ENCODE data around the gene TNS4. TPM values are rescaled to one million over a fixed set of nuclear protein-coding genes. Genes with fewer than 3 reads are reported as not detected.

TNS4 gene
- total and polyA plus RNA-seq, 8 donors = 0.03 to 1.6 (median 0.18) TPM; not detected in 2

DNA sequence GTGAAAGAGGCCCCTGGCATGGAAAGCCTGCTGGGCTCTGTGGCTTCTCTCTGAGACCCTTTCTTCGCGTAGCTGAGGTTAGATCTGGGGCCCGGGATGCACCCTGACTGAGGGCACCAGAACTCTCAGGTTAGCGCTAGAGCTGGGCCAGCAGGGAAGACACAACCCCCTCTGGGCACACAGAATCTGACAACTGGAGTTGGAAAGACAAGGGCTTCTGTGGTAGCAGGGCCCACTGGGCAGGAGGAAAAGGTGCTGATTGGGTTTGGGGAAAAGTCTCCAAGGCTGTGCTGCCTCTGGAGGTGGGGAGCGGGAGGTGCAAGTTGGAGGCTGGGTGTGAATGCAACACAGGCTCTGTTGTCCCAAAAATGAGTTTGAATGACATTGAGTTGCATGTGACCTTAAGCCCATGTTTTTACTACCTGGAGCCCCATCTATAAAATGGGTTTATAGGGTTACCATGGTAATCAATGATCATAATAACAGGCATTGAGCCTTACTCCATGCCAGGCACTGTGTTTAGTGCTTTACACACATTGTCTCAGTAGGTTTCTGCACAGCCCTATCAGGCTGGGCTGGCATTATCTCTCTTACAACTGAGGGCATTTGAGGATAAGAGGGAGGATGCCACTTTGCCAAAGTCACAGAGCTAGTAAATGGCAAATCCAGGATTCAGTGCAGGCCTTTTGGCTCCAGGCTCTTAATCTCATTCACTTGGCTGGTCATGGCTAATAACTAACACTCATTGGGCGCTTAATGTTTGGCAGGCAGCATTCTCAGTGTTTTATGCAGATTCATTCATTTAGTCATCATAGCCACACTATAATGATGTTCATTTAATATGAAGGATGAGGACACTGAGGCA is 67.6 kb downstream of the TNS4 start:
- Histone ChIP-seq H3K27me3 (no peaks in the 10 kb centered on the region), H3K4me3 (no peak overlapping the region), H3K36me3 (no peaks in the 10 kb centered on the region), H3K4me1 (peaks cover 0 to 10% of the 10 kb centered on the region in 2 donors), H3K9me3 (no peaks in the 10 kb centered on the region), H3K27ac (peak overlapping the region in 1 of 2 donors; percentile 70)
- DNase-seq = peak in 1 of 4 donors; percentile 23
- peak; percentile 54 for ATAC-seq
- intact Hi-C loops (cut with DNase I) = no loop called here
- TF ChIP-seq, protein P1, sequence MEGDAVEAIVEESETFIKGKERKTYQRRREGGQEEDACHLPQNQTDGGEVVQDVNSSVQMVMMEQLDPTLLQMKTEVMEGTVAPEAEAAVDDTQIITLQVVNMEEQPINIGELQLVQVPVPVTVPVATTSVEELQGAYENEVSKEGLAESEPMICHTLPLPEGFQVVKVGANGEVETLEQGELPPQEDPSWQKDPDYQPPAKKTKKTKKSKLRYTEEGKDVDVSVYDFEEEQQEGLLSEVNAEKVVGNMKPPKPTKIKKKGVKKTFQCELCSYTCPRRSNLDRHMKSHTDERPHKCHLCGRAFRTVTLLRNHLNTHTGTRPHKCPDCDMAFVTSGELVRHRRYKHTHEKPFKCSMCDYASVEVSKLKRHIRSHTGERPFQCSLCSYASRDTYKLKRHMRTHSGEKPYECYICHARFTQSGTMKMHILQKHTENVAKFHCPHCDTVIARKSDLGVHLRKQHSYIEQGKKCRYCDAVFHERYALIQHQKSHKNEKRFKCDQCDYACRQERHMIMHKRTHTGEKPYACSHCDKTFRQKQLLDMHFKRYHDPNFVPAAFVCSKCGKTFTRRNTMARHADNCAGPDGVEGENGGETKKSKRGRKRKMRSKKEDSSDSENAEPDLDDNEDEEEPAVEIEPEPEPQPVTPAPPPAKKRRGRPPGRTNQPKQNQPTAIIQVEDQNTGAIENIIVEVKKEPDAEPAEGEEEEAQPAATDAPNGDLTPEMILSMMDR (IDR thresholded peaks at IDR 0.05) = peak; percentile 29 to 41

DNA sequence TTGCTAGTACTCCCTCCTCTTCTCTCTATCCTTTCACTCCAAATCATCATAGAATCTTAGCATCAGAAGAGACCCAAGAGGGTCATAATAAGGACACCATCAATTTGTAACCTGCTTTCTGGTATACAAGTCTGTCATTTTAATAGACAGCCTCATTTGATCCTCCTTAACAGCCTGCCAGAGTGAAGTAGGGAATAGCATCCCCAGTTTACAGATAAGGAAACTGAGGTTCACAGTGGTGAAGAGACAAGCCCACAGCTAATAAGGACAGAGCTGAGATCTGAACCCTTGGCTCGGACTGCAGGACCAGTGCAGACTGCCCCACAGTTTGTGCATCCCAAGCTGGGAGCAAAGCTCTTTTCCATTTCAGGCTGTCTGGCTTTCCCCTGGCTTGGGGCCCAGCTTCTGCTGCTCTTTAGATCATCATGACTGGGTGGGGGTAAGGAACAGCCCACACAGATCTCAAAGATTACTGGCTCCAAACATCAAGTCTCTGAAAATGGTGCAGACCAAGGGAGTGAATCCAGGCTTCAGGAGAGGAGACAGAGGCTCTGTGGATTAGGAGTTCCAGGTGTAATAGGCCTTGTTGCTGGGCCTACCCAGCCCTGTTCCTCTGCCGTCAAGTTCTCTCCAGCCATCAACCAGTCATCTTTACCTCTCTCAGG is 68.4 kb downstream of the TNS4 start:
- intact Hi-C loops (cut with DNase I) = no loop called here
- Histone ChIP-seq H3K27me3 (no peaks in the 10 kb centered on the region), H3K36me3 (no peaks in the 10 kb centered on the region), H3K4me1 (peaks cover 0 to 10% of the 10 kb centered on the region in 2 donors), H3K27ac (peak overlapping the region in 1 of 2 donors; percentile 70), H3K4me3 (no peak overlapping the region), H3K9me3 (no peaks in the 10 kb centered on the region)
- TF ChIP-seq, protein P1 (IDR thresholded peaks at IDR 0.05) = no peak
- peak; percentile 64 for ATAC-seq
- DNase-seq = peak in 2 of 4 donors; percentile 58 to 61

DNA sequence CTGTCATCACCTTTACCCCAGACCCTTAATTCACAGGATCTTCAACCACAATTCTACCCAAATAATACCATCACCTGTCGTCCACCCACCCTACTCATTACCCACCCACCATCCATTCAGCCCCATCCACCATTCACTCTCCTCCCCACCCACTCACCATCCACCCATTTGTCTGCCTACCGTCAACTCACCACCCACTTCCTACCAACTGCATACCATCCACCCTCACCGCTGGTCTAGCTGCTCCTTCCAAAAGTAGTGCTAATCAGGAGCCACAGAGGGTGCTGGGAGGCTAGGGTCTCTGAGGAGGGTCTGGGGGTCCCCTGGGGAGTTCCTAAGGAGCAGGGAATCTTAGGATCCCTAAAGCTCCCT is 70.2 kb downstream of the TNS4 start:
- Histone ChIP-seq H3K27me3 (no peaks in the 10 kb centered on the region), H3K36me3 (no peaks in the 10 kb centered on the region), H3K4me1 (no peaks in the 10 kb centered on the region), H3K27ac (no peak overlapping the region), H3K9me3 (no peaks in the 10 kb centered on the region), H3K4me3 (no peak overlapping the region)
- TF ChIP-seq, protein P1 (IDR thresholded peaks at IDR 0.05) = no peak
- intact Hi-C loops (cut with DNase I) = no loop called here
- DNase-seq (peak in 1 of 4 donors; percentile 4), ATAC-seq (no peak)

DNA sequence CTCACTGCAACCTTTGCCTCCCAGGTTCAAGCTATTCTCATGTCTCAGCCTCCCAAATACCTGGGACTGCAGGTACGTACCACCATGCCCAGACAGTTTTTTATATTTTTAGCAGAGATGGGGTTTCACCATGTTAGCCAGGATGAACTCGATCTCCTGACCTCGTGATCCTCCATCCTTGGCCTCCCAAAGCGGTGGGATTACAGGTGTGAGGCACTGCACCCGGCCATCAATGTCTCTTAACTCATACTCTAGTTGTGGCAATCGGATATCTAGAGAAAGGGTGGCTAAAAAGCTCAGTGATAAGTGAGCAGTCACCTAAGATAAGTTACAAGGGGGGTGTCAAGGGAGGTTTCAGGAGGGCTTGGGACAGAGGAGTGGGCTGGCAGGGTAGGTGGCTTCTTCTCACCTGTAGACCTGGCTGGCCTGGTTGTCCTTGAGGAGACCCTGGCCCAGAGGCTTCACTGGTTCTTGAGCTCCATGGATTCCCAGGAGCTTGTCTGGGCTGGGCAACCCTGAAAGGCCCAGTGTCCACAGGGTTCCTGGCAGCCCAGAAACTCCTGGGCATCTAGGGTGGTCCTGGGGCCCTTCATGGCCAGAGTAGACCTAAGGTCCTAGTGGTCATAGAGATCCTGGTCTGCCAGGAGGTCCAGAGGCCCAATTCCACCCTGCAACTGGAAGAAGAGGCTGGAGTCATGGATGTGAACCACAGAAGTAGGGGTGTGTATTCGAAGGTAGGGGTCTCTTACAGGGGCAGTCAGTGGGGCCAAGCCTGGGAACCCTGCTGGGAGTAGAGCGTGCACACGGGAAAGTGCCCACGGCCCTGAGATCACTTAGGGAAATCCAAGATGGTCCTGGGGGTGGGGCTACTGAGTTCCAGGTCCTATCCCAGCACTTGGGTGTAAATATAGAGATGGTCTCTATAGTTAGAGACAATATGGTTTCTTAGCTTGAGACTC is 70.9 kb downstream of the TNS4 start:
- peak in 1 of 4 donors; percentile 9 for DNase-seq
- Histone ChIP-seq H3K36me3 (no peaks in the 10 kb centered on the region), H3K4me1 (no peaks in the 10 kb centered on the region), H3K4me3 (no peak overlapping the region), H3K9me3 (no peaks in the 10 kb centered on the region), H3K27ac (no peak overlapping the region), H3K27me3 (no peaks in the 10 kb centered on the region)
- intact Hi-C loops (cut with DNase I) = no loop called here
- TF ChIP-seq, protein P1 (IDR thresholded peaks at IDR 0.05) = no peak
- no peak for ATAC-seq
